CD4-positive, alpha-beta T cell treated with Interleukin-10 for 1 hour (primary cell): ENCODE results near the gene UBN1.

Experiments used
- DNase-seq: peaks from one replicate; pipeline ENCODE4 v3.0.0-alpha.2; 2020

UBN1 gene

DNA sequence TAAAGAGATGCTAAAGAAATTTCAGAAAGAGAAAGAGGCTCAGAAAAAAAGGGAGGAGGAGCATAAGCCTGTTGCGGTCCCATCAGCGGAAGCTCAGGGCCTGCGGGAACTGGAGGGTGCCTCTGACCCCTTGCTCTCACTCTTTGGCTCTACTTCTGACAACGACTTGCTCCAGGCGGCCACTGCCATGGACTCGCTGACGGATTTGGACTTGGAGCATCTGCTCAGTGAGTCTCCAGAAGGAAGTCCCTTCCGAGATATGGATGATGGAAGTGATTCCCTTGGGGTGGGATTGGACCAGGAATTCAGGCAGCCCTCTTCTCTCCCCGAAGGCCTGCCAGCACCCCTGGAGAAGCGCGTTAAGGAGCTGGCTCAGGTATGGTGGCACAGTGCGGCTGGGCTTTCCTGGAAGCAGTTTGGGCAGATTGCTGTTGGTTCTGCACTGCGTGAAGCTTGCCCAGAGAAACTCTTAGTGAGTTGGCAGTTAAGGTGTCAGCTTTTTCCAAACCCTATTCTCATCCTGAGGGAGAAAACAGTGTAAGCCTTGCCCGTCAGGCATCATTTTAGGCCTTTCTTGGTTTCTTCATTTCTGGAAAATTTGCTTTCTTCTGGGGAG, 13.6 kb downstream of the UBN1 start:
- no peak for DNase-seq

GRCh38 chr16:4862639-4863038, 15.4 kb downstream of the UBN1 start:
- DNase-seq = no peak

DNA sequence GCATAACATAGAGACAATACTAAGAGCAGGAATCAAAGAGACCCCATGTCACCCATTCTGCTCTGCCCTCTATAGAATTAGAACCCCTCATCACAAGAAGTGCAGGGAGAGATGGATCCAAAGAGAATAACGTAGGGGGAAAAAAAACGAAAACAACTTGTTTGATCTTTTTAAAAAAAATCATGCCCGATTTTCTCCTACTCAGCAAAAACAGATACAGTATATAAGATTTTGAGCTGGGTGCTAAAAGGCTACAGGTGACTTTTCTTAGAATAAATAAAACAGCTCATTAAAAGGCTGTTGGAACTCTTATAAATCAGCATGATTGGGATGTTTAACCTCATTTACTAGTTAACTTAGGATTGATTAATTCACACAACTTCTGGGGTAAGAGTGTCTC, 17.4 kb downstream of the UBN1 start:
- no peak for DNase-seq

DNA sequence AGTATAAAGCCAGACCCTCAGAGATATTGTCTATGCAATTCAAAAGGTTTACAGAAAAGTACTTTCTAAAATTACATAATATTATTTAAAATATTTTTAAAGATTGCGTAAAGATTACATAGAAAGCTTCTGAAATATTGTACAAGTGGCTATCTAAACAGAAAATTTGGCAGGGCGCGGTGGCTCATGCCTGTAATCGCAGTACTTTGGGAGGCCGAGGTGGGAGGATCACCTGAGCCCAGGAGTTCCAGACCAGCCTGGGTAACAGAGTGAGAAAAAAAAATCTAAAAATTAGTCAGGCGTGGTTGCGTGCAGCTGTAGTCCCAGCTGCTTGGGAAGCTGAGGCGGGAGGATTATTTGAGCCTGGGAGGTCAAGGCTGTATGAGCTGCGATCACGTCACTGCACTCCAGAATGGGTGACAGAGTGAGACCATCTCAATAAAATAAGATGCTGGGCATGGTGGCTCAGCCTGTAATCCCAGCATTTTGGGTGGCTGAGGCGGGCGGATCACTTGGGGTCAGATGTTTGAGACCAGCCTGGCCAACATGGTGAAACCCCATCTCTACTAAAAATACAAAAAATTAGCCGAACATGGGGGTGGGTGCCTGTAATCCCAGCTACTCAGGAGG, 18.1 kb downstream of the UBN1 start:
- no peak for DNase-seq

DNA sequence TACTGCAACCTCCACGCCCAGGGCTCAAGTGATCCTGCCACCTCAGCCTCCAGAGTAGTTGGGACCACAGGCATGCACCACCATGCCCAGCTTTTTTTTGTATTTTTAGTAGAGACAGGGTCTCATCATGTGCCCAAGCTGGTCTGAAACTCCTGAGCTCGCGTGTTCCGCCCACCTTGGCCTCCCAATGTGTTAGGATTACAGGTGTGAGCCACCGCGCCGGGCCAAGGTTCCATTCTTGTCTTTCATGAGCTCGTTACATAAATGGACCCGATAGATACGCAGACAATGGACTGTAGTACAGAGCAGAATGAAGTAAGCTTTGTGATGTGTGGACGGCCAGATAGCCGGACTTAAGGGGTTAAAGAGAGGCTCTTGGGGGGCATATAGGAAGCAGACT, 19.3 kb downstream of the UBN1 start:
- DNase-seq = no peak

GRCh38 chr16:4868026-4868425, 20.7 kb downstream of the UBN1 start:
- no peak for DNase-seq

DNA sequence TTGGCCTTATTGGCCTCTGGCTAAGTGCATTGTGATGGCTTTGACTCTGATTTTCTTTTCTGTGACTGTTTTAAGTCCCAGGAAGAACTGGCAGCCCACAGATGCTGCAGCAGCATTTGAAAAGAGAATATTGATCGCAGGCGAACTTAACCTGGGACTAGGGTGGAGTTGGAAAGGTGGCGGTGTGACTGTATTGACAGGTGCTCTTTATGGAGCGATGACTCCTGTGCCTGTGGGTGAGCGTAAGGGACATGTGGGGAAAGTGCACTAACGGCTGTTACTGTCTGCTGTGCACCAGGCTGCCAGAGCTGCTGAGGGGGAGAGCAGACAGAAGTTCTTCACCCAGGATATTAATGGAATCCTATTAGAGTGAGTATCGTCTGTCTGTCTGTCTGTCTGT, 21.3 kb downstream of the UBN1 start:
- DNase-seq = no peak

GRCh38 chr16:4869147-4869805, 22.0 kb downstream of the UBN1 start:
- no peak for DNase-seq

GRCh38 chr16:4870138-4870671, 22.9 kb downstream of the UBN1 start:
- DNase-seq = no peak

DNA sequence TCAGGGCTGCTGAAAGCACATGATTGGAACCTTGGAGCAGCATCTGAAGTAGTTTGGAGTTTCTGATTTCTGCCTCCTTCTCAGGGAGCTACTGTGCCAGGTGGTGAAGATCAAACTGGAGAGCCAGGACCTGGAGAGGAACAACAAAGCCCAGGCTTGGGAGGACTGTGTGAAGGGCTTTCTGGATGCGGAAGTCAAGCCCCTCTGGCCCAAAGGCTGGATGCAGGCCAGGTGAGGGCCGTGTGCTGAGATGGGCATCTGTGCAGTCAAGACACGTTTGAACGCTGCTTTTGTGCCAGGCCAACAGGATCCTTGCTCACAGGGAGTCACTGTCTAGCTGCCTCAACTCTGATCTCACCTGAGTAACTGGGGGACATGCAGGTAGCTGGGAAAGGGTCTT, 23.8 kb downstream of the UBN1 start:
- no peak for DNase-seq

GRCh38 chr16:4873091-4873490, 25.8 kb downstream of the UBN1 start:
- DNase-seq = no peak

DNA sequence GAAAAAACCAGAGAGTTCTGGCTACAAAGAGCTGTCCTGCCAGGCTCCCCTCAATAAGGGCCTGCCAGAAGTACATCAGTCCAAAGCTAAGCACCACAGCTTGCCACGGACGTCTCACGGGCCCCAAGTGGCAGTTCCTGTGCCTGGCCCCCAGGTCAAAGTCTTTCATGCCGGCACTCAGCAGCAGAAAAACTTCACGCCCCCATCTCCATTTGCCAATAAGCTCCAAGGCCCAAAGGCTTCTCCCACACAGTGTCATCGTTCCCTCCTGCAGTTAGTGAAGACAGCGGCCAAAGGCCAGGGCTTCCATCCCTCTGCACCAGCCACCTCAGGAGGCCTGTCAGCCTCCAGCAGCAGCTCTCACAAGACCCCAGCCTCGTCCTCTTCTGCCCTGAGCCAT, 27.4 kb downstream of the UBN1 start:
- DNase-seq = no peak

DNA sequence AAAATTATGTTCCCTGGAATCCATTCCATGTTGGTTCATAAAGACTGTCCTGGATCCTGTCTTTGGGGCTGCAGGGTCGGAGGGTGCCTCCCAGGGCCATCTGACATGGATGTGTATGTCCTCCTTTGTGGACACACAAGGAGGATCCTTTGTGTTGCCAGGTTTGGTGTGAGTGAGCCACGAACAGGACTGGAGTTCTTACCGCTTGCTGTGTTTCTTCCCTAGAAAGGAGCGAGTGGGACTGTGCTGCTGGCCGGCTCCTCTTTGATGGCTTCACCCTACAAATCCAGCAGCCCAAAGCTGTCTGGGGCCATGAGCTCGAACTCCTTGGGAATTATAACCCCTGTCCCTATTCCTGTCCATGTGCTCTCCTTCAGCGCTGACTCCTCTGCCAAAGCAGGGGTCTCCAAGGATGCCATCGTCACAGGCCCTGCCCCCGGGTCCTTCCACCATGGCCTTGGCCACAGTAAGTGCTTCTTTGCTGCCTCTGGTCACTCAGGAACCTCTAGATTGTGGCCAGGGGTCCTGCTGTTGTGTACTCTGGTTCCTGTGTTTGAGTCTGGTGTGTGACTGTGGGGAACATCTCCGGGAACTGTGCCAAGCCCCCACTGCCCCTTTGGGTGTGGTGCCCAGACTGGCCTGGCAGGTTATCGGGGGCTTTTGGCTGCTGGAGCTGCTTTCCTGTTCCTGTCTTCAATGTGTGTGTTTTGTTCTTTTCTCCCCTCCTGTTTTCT, 29.5 kb downstream of the UBN1 start:
- DNase-seq = no peak

GRCh38 chr16:4877380-4877685, 30.1 kb downstream of the UBN1 start:
- no peak for DNase-seq

GRCh38 chr16:4879049-4879448, 31.8 kb downstream of the UBN1 start:
- DNase-seq = no peak

DNA sequence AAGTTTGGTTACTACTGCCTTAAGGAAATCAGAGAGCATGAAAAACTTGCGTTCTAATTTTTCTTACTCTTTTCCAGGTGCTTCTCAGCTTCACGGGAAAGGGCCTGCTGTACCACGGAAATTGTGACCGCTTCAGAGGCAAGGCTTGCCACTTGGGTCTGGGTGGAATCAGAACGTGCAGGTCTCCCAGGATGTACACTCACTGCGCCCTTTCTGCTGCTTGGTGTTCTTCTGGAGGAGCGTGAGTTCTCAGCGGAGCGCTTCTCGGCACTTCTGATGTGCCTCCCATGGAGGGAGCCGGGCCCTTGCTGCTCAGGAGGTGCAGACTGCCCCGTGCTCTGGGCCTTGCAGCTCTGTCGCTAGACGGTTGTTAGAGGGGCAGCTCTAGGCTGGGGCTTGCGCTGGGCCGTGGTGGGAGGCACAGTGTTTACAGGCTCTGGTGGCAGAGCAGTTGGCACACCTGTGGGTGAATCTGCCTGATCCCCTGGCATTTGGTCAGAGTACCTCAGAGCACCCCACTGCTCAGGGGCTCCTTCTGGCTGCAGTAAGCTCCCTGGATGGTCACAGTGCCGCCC, 32.8 kb downstream of the UBN1 start:
- DNase-seq = no peak

- DNase-seq = no peak
Measured at GRCh38 chr16:4882000-4882632, 34.8 kb downstream of the UBN1 start.

GRCh38 chr16:4882633-4883285, 35.5 kb downstream of the UBN1 start:
- DNase-seq = no peak

DNA sequence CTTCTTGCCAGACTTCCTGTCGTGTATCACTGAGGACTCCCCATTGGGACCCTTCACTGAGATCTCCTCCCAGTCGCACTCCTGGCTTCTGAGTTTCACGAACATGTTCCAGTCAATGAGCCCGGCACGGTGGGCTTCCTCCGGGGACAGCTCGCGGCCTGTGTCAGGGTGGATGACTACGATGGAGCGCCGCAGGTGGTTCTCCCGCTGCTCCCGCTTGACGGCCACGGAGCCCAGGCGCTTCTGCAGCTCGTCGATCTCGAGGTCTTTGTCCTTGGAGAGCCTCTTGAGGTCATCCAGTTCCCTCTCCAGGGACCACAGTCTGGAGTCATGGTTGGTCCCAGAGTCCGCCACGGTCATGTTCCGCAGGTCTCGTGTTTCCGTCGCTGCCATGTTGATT, 36.2 kb downstream of the UBN1 start:
- DNase-seq = no peak

GRCh38 chr16:4884209-4884608, 36.9 kb downstream of the UBN1 start:
- no peak for DNase-seq

- DNase-seq = no peak
Measured at GRCh38 chr16:4884972-4885874, 37.9 kb downstream of the UBN1 start.
